Measurements from ENCODE around the gene BORCS8.

GRCh38 chr19:19205416-19206410 lies 13.8 kb upstream of the BORCS8 start:
- no peak for TF ChIP-seq CTCF (conservative IDR thresholded peaks at IDR 0.05; ENCODE audit: low read length)
- TF ChIP-seq EZH2phosphoT487 (IDR thresholded peaks at IDR 0.05; ENCODE audit: borderline replicate concordance), result no peak
